GM21723 (cell line): Measurements from ENCODE around the gene ENTPD8.
"Not testable (repeated sequence)": the region's sequence is repeated elsewhere in the genome, so short reads cannot be mapped to it uniquely, and the experiment has no call there.

Experiments
- ATAC-seq: cut with Tn5 transposase; IDR thresholded peaks from one replicate; pipeline ENCODE4 v1.9.1; 2021; ENCODE audit warnings: mild to moderate bottlenecking, moderate library complexity; ENCODE audit not compliant: unreplicated experiment

ENTPD8 gene

DNA sequence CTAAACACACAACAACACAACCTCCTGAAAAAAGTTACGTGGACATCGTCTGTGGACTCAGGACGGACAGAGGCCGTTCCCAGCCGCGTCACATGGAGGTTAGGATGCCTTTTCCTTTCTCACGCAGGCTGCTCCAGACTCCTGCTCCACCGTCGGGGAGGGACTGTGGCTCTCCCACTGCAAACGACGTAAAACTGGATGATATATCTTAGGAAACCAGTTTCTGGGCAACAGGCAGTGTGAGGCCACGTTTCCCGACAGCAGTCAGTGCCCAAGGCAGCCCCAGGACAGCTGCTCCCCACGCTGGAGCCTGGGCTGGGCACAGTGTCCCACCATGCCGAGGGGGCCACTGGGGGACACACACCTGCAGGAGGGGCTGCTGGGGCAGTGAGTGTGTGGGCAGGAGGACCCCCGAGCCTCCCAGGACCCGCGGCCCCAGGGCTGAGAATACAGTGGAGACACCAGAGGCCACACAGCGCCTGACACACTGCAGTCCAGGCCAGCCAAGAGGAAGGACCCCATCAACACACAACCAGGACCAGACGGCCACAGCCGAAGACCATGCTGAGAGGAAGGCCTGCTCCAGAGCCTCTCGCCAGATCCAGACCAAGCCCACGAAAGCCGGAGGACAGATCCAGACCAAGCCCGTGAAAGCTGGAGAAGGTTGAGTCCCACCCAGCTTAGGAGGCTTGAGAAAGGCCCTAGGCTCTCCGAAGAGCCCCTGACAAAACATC is 44.4 kb downstream of the ENTPD8 start:
- ATAC-seq: no peak

DNA sequence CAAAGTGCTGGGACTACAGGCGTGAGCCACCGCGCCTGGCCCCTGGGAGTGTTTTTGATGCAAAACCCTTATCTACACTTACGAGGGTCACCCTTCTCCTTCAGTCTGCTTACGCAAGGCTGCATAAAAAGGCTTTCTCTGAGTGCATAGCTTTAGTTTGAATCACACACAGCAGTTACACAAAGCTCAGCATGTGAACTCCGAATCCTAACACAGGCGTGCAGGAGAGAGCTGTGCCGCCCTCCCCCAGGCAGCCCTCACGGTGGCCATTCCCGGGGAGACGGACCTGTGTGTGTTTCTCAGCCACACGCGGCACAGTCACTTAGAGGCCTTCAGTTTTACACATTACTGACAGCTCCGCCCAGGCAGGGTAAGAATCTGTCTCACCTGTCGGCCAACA is 44.9 kb downstream of the ENTPD8 start:
- no peak for ATAC-seq

DNA sequence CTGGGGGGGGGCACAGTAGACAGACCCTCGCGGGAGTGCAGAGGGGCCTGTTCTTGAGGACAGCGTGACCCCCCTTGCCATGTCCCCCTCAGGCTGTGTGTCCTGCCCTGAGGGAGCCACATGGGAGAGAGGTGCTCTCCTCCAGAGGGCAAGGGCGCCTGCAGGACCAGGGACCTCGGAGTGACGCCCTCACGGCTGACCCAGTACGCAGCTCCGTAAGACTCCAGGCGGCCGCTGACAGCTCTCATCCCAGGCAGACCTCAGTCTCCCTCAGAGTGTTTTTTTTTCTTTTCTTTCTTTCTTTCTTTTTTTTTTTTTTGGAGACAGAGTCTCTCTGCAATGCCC is 45.5 kb downstream of the ENTPD8 start:
- no peak for ATAC-seq

DNA sequence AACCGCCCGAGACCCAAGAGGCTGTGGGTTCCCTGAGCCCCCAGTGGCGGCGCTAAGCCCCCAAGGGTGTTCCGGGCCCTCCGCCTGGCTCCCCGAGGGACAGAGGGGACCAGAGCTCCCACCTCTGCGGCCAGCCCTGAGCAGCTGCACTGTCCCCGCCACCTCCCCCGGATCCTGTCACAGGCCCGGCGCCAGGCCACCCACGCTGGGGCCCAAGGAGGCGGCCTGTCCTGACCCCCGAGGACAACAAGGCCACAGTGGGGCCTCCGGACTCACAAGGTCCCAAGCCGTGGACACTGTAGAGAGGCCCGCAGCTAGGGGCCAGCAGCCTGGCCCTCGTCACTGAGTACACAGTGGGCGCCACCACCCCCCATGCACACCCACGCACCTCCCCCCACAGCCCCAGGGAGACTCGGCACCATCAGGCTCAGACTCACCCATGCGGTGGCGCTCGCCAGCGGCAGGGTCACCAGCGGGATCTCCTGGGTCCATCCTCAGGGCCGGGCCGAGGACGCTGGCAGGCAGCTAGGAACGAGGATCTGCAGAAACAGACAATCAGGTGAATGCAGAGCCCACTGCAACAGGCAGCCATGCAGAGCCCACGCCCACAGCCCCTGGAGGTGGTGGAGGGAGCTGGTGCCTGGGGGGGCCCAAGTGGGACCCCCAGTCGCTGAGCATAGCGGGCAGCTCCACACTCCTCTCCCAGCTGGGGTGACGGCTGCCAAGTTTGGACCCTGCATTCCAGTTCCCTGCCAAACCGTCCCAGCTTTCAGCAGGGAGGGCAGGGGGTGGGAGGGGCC is 46.1 kb downstream of the ENTPD8 start:
- ATAC-seq: no peak

DNA sequence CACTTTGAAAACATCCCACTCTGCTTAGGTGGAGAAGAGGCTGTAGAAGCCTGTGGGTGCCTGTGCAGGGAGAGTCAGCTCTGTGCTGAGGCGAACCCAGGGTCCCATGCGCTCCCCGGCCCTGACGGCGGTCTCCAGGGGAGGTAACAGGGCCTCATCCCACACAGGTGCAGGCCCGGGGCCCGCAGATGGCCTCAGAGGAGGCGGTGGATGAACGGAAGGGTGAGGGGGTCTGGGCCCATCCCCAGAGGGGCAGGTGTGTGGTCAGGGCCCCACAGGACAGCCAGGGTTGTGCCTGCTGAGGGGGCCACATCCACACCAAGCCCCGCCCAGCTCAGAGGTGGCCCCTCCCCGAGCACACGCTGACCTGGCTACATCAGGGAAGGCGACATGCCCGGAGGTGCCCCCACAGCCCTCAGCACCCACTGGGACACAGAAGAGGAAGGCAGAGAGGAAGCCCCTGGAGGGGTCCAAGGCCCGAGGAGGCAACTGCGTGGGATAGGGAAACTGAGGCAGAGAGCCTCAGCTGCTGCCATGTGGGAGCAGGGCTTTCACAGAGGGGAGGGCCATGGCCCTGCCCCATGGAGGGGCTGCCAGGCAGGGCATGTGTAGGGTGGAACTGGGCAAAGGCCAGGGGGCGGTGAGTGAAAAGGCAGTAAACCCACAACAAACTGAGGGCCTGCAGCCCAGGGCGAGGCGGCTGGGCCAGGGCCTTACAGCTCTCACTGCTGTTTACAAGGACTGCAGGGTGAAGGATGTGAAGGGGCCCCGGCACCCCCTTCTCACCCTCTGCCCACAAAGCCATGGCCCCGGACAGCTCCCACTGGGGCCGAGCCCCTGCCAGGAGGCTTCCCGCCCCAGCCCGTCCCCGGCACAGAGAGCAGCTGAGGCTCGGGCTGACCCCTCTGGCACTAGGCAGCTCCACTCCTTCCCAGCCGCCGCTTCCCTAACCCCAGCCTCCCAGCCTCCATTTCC is 47.7 kb downstream of the ENTPD8 start:
- no peak for ATAC-seq

DNA sequence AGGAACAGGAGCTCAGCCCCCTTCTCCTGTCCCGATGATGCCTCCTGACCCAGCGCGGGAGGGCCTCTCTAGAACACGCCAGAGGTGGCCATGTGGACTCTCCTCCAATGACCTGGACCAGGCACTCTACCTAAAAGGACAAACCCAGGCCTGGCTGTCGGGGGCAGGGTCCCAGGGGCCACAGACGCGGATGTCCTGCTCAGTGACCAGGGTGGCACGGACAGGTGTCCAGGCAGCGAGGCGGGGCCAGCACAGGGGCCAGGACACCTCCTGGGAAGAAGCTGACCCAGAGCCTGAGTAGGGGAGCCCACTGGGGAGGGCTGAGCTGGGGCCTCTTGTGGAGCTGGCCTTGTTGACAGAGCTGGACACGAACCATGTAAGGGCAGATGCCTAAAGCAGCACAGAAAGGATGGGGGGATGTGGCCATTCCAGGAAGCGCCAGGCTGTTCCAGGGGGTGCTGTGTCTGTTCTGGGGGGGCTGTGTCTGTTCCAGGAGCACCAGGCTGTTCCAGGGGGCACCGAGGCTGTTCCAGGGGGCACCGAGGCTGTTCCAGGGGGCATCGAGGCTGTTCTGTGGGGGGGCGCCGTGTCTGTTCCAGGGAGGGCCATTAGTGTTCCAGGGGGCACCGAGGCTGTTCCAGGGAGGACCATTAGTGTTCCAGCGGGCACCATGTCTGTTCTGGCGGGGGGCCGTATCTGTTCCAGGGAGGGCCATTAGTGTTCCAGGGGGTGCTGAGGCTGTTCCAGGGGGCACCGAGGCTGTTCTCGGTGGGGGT is 48.7 kb downstream of the ENTPD8 start:
- no peak for ATAC-seq

DNA sequence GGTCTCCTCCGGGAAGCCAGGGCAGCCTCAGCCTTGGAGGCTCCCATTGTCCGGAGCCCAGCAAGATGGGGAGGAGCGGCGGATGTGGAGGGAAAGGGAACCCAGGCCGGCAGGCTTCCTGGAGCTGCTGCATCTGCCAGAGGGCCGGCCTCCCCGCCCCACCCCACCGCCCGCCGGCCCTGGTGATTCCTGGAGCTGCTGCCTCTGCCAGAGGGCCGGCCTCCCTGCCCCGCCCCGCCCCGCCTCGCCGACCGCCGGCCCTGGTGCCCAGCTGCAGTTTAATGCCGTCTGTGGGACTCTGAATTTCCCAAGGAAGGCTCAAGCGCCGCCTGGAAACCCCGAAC is 49.8 kb downstream of the ENTPD8 start:
- no peak for ATAC-seq

DNA sequence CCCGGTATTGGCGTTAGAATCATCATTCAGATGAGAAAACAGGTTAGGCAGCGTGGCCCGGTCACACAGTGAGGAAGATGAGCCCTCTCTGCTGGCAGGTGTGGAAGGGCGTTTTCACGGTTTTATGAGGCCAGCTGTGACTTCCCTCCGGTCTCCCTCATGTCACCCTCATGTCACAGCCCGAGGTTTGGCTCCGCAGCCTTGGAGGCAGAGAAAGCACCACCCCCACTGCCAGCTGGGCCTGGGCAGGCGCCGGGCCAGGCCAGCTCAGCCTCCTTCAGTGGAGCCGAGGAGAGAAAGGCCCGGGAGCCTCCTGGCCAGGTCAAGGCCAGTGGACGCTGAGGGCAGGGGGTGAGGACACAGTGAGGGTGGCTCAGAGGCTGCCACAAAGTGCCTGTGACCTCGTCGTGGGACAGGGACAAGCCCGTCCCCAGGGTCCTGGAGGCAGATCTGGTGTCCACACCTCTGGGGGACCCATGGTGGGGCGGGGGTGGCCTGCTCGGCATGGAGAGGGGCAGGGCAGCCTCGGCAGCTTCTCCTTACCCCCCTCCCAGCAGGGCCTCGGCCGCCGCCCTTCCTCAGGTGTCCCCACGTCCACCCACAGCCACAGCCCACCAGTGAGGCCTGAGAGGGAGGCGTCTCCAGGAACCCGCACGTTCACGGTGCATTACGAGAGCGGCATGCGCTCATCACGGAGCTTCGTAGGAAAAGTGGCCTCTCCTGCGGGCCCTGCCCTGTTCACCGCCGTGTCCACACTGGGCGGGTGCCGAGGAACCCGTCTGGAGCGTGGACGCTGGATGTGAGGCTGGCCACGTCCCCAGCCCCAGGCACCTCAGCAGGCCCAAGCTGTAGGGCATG is 50.4 kb downstream of the ENTPD8 start:
- no peak for ATAC-seq

DNA sequence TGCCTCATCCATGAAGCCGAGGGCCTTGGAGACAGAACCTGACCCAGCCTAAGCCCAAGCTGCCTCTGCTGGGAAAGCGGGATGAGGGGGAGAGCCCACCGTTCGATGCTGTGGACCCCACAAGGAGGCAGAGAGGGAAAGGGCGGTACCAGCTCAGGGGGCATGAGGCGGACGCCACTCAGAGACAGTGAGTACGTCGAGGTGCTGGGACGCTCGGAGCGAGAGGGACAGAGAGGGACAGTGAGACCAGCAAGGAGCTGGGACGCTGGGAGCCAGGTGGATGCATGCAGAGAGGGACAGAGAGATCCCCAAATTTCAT is 51.8 kb downstream of the ENTPD8 start:
- no peak for ATAC-seq

DNA sequence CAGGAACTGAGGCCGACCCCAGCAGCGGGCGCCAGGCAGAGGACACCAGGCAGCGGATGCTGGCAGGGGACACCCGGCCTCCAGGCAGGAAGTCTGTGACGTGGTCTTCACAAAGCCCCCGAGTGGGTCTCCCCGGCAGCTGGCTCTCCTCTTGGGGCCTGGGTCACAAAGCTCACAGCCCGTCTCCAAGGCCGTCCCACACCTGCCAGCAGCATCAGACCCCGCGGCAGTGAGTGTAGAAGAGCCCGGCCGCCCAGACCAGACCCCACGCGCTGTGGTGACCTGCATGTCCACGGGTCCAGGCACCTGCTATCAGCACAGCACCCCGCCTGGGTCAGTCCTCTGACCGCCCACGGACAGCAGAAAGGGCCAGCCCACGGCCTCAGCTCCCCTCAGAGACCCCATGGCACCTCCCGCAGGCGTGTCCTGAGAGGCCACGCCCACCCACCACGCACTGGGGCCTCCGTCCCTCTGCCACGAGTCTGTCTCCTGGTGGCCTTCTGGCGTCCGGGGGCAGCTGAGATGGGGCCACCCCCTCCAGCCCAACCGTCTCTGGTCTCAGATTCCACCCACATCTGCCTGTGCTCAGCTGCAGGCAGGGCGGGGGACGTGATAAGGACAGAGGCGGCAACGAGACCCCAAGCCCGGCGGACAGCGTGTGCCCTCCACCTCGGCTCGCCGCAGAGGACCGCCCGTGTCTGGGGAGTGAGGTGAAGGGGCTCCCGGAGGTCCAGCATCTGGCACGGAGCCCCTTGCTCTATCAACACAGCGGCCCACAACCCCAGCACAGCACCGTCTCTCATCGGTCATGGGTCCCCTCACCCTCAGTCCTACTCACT is 52.3 kb downstream of the ENTPD8 start:
- ATAC-seq: no peak

DNA sequence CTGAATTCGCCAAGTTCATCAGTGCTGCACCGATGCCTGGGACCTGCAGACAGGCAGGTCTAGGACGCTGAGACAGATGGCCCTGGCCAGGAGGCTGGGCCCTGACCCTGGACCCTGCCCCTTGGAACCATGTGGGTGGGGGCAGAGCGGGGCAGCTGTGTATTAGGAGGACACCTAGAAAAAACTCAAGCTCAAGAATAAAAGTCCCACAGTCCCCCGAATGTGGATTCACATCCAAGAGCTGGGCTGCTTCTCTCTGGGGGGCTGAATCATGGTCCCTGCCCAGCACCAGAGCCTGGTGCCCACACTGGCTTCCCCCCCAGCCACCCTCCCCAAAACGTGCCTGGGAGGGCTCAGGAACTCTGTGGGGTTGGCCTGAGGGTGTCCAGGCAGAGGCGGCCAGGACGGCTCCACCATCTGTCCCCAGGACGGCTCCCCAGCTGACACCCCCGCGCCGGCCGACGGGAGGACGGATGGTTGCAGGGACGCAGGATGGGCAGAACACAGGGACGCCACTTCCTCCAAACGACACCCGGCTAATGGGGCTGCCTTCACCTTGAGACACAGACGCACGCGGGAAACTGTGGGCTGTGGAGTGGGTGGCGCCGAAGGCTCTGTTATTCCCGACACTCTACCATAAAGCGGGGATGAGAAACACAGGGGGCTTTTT is 53.1 kb downstream of the ENTPD8 start:
- no peak for ATAC-seq

DNA sequence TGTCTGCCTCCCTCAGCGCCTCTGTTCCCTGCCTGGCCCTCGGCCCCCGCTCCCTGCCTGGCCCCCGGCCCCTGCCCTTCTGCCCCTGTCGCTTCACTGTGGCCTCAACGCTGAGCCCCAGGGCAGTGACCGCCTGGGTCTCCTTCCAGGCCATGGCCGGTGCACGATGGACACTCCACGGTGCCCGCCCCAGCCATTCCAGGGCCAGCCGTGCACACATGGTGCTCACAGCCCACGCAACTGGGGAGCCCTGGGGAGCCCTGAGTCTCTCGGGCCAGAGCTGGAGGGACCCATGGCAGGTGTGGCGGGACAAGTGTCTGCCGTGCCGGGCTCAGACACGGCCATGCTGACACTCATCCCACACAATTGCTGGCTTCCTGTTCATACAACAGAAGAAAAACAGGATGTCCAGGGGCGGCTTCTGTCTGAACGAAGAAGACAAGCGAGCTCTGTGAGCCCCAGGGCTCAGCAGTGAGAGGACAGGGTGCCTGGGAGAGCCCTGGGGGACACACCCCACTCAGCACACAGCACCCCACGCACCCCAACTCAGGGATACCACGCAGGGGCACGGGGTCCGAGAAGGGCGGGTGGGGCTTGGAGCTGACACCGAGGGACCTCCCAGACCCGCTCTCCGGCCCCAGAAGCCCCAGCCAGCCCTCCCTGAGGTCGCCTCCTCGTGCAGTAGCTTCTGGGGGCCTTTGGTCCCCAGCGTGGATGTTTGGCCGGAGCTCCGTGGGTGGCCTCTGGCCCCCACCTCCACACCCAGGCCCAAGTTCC is 53.9 kb downstream of the ENTPD8 start:
- ATAC-seq: no peak

DNA sequence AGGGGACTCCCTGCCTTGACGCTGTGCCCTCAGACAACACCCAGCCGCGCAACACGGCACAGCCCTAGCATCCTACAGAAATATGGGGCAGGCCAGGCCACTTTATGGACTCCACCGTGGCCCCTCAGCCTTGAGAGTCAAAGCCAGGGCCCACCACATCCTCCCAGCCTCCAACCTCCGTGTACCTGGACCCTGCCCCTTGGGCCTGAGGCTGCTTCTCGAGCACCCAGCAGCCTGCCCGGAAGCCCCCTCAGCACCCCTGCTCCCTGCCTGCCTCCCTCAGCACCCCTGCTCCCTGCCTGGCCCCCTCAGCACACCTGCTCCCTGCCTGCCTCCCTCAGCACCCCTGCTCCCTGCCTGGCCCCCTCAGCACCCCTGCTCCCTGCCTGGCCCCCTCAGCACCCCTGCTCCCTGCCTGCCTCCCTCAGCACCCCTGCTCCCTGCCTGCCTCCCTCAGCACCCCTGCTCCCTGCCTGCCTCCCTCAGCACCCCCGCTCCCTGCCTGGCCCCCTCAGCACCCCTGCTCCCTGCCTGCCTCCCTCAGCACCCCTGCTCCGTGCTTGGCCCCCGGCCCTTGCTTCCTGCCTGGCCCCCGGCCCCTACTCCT is 54.5 kb downstream of the ENTPD8 start:
- not testable (repeated sequence) for ATAC-seq

DNA sequence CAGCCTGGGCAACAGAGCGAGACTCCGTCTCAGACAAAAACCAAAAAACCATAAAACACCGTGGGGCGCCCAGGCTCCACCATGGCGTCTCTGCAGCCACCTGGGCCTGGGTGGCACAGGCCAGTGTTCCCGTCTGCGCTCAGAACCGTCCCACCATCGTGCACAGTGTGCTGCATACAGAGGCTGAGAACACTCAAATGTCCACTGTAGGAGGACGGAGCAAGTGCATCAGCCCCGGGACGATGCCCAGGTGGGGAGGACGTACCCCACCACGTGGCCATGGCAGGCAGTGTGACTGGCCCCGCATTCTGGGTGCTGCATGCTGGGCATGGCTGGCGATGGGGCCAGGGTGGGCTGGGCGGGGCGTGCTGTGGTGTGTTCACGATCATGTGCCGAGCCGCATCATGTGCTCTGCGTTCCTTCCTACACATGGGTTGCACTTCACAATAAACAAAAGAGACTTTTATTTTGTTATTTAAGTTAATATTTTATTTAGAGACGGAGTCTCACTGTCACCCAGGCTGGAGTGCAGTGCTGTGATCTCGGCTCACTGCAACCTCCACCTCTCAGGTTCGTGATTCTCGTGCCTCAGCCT is 56.0 kb downstream of the ENTPD8 start:
- no peak for ATAC-seq
